A549 (cell line): ENCODE measurements around the gene AIMP1. TPM values are rescaled to one million over a fixed set of nuclear protein-coding genes. Genes with fewer than 3 reads are reported as not detected.

Experiments
- ATAC-seq, 2 experiments: fragments of 200-7000 bp in 1 of 2; fragments of >200 bp in 1 of 2; cut with Nextera tagmentation in 1 of 2; cut with Tn5 transposase in 1 of 2; 3 replicates each; pipeline versions ENCODE4 v1.8.0 to v1.9.1; 2018 to 2020; ENCODE audit warnings: mild to moderate bottlenecking in 1 of 2, moderate library complexity in 1 of 2
- CTCF ChIA-PET: fragments of 300-600 bp; sonication (Branson Sonifier 250); formaldehyde crosslinking; extraction: SDS; loops from one replicate; lab custom pipeline; 2021; ENCODE audit warnings: antibody characterized with exemption, inconsistent platforms; lab: Yijun Ruan, JAX
- POLR2A ChIA-PET: fragments of 350-600 bp; formaldehyde crosslinking; extraction: SDS; loops from one replicate; lab custom pipeline; 2021; ENCODE audit warnings: antibody characterized with exemption, inconsistent platforms; lab: Yijun Ruan, JAX
- DNase-seq, 2 experiments: peaks; one replicate each; pipeline versions ENCODE4 v3.0.0 to v3.0.0-alpha.2; 2011 to 2016; ENCODE audit warnings: low read depth in 1 of 2, low spot score in 1 of 2
- FAIRE-seq: peaks from 2 replicates; lab custom pipeline; 2011; peaks lifted over from hg19 to GRCh38; lab: Jason Lieb, UNC
- H3K27ac ChIP-seq, 2 experiments: fragments of >200 bp; sonication (Bioruptor Twin); formaldehyde crosslinking; 3 replicates each; pipeline ENCODE4 v1.5.1; 2016 to 2017
- H3K4me1 ChIP-seq: fragments of >200 bp; sonication (Bioruptor Twin); formaldehyde crosslinking; 3 replicates; pipeline ENCODE4 v1.6.1; 2016
- H3K4me2 ChIP-seq: fragments of >200 bp; sonication (Bioruptor Twin); formaldehyde crosslinking; 3 replicates; pipeline ENCODE4 v1.6.1; 2016
- H3K4me3 ChIP-seq: fragments of >200 bp; sonication (Bioruptor Twin); formaldehyde crosslinking; 3 replicates; pipeline ENCODE4 v1.5.1; 2016
- H3K9me3 ChIP-seq: fragments of >200 bp; sonication (Bioruptor Twin); formaldehyde crosslinking; 3 replicates; pipeline ENCODE4 v1.6.1; 2016
- ATOH8 ChIP-seq: fragments of 250-450 bp; sonication (Bioruptor Pico); IDR thresholded peaks from 2 replicates; pipeline ENCODE4 v1.5.0; 2020; ENCODE audit warnings: low read depth, mild to moderate bottlenecking, moderate library complexity
- BCL3 ChIP-seq: fragments of >200 bp; sonication (Bioruptor Twin); formaldehyde crosslinking; IDR thresholded peaks from 3 replicates; pipeline ENCODE4 v1.6.1; 2016
- CBX2 ChIP-seq: fragments of 200-600 bp; sonication (generic); IDR thresholded peaks from 2 replicates; pipeline ENCODE4 v1.6.1; 2016; ENCODE audit warnings: low read depth, mild to moderate bottlenecking, borderline replicate concordance
- CBX8 ChIP-seq: fragments of 200-600 bp; sonication (generic); IDR thresholded peaks from 2 replicates; pipeline ENCODE4 v1.6.1; 2016
- CHD2 ChIP-seq: fragments of 150-350 bp; IDR thresholded peaks from 2 replicates; pipeline ENCODE4 v1.6.1; 2014; ENCODE audit warnings: low read length; ENCODE audit not compliant: partially characterized antibody
- EHF ChIP-seq: fragments of 250-450 bp; sonication (Bioruptor Pico); IDR thresholded peaks from 2 replicates; pipeline ENCODE4 v1.5.0; 2020; ENCODE audit warnings: mild to moderate bottlenecking
- FOSB ChIP-seq: fragments of 250-450 bp; sonication (Bioruptor Pico); IDR thresholded peaks from 2 replicates; pipeline ENCODE4 v1.5.0; 2020; ENCODE audit warnings: mild to moderate bottlenecking, moderate library complexity
- FOXS1 ChIP-seq: fragments of 250-450 bp; sonication (Bioruptor Pico); IDR thresholded peaks from 2 replicates; pipeline ENCODE4 v1.5.0; 2020; ENCODE audit warnings: mild to moderate bottlenecking, moderate library complexity
- HDAC2 ChIP-seq: fragments of 200-600 bp; sonication (generic); IDR thresholded peaks from 2 replicates; pipeline ENCODE4 v1.6.1; 2016
- HES2 ChIP-seq: fragments of >200 bp; sonication (Bioruptor Twin); formaldehyde crosslinking; IDR thresholded peaks from 2 replicates; pipeline ENCODE4 v1.6.1; 2016
- HOXA7 ChIP-seq: fragments of 250-450 bp; sonication (Bioruptor Pico); IDR thresholded peaks from 2 replicates; pipeline ENCODE4 v1.5.0; 2020; ENCODE audit warnings: mild to moderate bottlenecking, moderate library complexity
- HOXB5 ChIP-seq: fragments of 250-450 bp; sonication (Bioruptor Pico); IDR thresholded peaks from 2 replicates; pipeline ENCODE4 v1.5.0; 2020; ENCODE audit warnings: mild to moderate bottlenecking, moderate library complexity
- MAFK ChIP-seq: fragments of 450-650 bp; IDR thresholded peaks from 2 replicates; pipeline ENCODE4 v1.6.1; 2014; ENCODE audit not compliant: partially characterized antibody
- MAX ChIP-seq: IDR thresholded peaks from 2 replicates; pipeline ENCODE4 v1.6.1; 2012
- PHF8 ChIP-seq: fragments of 200-600 bp; sonication (generic); IDR thresholded peaks from 2 replicates; pipeline ENCODE4 v1.6.1; 2016; ENCODE audit warnings: low read depth, mild to moderate bottlenecking, antibody characterized with exemption, moderate library complexity, borderline replicate concordance
- POLR2AphosphoS2 ChIP-seq: conservative IDR thresholded peaks from 2 replicates; pipeline ENCODE4 v1.6.1; 2012; ENCODE audit warnings: low read length, improper control_type of control experiment, inconsistent platforms
- RAD21 ChIP-seq, 2 experiments: fragments of >200 bp in 1 of 2; sonication (Bioruptor Twin) in 1 of 2; formaldehyde crosslinking in 1 of 2; IDR thresholded peaks in 1 of 2; conservative IDR thresholded peaks in 1 of 2; 2 replicates in 1 of 2; 3 replicates in 1 of 2; pipeline ENCODE4 v1.6.1; 2012 to 2018; ENCODE audit warnings: inconsistent platforms in 1 of 2
- RARB ChIP-seq: fragments of 250-450 bp; sonication (Bioruptor Pico); IDR thresholded peaks from 2 replicates; pipeline ENCODE4 v1.8.0; 2021; ENCODE audit warnings: mild to moderate bottlenecking, moderate library complexity
- RFX5 ChIP-seq: fragments of 450-650 bp; IDR thresholded peaks from 2 replicates; pipeline ENCODE4 v1.7.1; 2014; ENCODE audit warnings: antibody characterized with exemption, mild to moderate bottlenecking, moderate library complexity
- SMC3 ChIP-seq: fragments of >200 bp; sonication (Bioruptor Twin); formaldehyde crosslinking; IDR thresholded peaks from 3 replicates; pipeline ENCODE4 v1.6.1; 2018; ENCODE audit warnings: inconsistent platforms
- ZC3H11A ChIP-seq: fragments of 450-650 bp; IDR thresholded peaks from 2 replicates; pipeline ENCODE4 v1.6.1; 2014; ENCODE audit warnings: antibody characterized with exemption, mild to moderate bottlenecking
- ZFP36 ChIP-seq: fragments of 450-650 bp; IDR thresholded peaks from 2 replicates; pipeline ENCODE4 v1.6.1; 2014; ENCODE audit warnings: borderline replicate concordance; ENCODE audit not compliant: partially characterized antibody
- ZNF302 ChIP-seq: fragments of 250-450 bp; sonication (Bioruptor Pico); IDR thresholded peaks from 2 replicates; pipeline ENCODE4 v1.9.0; 2021; ENCODE audit warnings: inconsistent platforms, mild to moderate bottlenecking, moderate library complexity
- WGBS: methylation state at CpG from one replicate; pipeline ENCODE4 v1.1.6; 2017; ENCODE audit errors: missing lambda C conversion rate; 5-methylcytosine and 5-hydroxymethylcytosine counted together
- polyA plus RNA-seq, 4 experiments: library from polyadenylated mRNA; depleted of rRNA in 3 of 4; stranded (reverse); fragments of >200 nt; fragmentation: RNase III in 1 of 4; extraction: RNeasy Plus Mini Kit Qiagen cat#74134 plus additional on column Dnase treatment in 1 of 4; gene quantifications; 2 replicates in 3 of 4; 3 replicates in 1 of 4; pipeline ENCODE4 v1.2.3, GENCODE V29; 2011 to 2017
- TF ChIP-seq, protein P1 (sequence below): fragments of 250-450 bp; sonication (Bioruptor Pico); IDR thresholded peaks from 2 replicates; pipeline ENCODE4 v1.5.0; 2021; ENCODE audit warnings: mild to moderate bottlenecking, moderate library complexity, borderline replicate concordance

The AIMP1 gene
- polyA plus RNA-seq, 2 of the 4 experiments (the other 2 are of a cell fraction): 35.6 to 70.7 TPM

DNA sequence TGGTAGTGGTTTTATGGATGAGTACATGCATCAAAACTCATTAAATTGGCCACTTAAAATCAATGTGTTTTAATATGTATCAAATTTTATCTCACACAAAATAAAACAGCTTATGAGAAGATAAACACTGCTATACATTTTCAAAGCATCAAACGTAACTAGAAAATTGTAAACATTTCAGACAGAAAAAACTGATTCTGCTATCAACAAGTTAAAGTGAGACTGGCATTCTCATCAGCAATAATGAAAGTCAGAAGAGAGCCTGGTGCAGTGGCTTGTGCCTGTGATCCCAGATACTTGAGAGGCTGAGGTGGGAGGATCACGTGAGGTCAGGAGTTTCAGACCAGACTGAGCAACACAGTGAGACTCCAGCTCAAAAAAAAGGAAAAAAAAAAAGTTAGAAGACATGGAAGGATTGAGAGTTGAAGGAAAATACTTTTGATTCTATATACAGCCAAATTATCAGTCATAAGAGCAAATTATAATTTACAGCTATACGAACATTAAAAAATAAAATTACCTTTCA, 3.3 kb upstream of the AIMP1 start:
- FAIRE-seq (no peak), ATAC-seq (no peak), DNase-seq (no peak)
- H3K9me3 ChIP-seq: no peaks in the 10 kb centered on the region
- WGBS: 79% methylated on average over 3 of the region's 3 CpGs
- H3K4me2 ChIP-seq: no peak overlapping the region
- no peak overlapping the region for H3K27ac ChIP-seq
- peaks cover 15% of the 10 kb centered on the region; the same call in 2 of the 3 replicates for H3K4me1 ChIP-seq
- ChIA-PET POLR2A (no interaction called here), CTCF (no interaction called here)
- no peak overlapping the region for H3K4me3 ChIP-seq
- TF ChIP-seq CBX2 (no peak), FOXS1 (CRISPR knock-in tag) (no peak), HES2 (no peak), RARB (no peak), SMC3 (no peak), MAX (no peak), CHD2 (no peak), HOXA7 (no peak), ZNF302 (CRISPR knock-in tag) (no peak), PHF8 (no peak), ATOH8 (CRISPR knock-in tag) (no peak), ZC3H11A (no peak), BCL3 (no peak)
- TF ChIP-seq, protein P1, sequence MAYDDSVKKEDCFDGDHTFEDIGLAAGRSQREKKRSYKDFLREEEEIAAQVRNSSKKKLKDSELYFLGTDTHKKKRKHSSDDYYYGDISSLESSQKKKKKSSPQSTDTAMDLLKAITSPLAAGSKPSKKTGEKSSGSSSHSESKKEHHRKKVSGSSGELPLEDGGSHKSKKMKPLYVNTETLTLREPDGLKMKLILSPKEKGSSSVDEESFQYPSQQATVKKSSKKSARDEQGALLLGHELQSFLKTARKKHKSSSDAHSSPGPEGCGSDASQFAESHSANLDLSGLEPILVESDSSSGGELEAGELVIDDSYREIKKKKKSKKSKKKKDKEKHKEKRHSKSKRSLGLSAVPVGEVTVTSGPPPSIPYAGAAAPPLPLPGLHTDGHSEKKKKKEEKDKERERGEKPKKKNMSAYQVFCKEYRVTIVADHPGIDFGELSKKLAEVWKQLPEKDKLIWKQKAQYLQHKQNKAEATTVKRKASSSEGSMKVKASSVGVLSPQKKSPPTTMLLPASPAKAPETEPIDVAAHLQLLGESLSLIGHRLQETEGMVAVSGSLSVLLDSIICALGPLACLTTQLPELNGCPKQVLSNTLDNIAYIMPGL (CRISPR knock-in tag): no peak

DNA sequence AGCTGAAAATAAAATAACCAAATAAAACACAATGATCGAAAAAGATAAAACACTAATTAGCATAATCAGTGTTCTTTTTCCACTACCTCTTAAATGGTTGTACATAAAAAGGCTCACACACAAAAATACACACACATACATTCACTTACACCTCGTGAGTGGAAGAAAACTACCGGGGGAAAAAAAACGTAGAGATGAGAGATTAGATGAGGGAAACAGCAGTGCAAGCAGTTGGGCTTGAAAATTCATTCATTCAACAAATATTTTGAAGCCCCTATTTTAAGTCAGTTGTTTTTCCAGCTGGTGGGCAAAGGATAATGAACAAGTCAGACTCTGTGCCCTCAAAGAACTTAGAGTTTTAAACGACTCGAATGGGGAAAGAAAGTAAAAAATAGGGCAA, 1.4 kb upstream of the AIMP1 start:
- TF ChIP-seq RFX5: no peak
- no peak for TF ChIP-seq HES2
- no peak for TF ChIP-seq RAD21 (conservative IDR thresholded peaks at IDR 0.05 in 1 of 2, IDR thresholded peaks at IDR 0.05 in 1 of 2)
- no peak for TF ChIP-seq HOXB5 (CRISPR knock-in tag)
- no peak for TF ChIP-seq MAFK
- no peak for TF ChIP-seq ATOH8 (CRISPR knock-in tag)
- no peak for TF ChIP-seq HDAC2
- TF ChIP-seq CBX8: no peak
- no peak for TF ChIP-seq EHF (CRISPR knock-in tag)
- TF ChIP-seq POLR2AphosphoS2: no peak
- no peak for TF ChIP-seq FOSB (CRISPR knock-in tag)
- TF ChIP-seq ZFP36: no peak
- no peak for TF ChIP-seq CHD2
- TF ChIP-seq, all 56 proteins: peak for 0
- H3K4me2 ChIP-seq: peak overlapping the region; percentile 97
- no peak for DNase-seq
- H3K4me3 ChIP-seq: peak overlapping the region; percentile 91
- peak overlapping the region; percentile 90 to 100 for H3K27ac ChIP-seq
- H3K4me1 ChIP-seq: peaks cover 29% of the 10 kb centered on the region; the same call in 2 of the 3 replicates
- FAIRE-seq: no peak
- ATAC-seq: no peak
- no peaks in the 10 kb centered on the region for H3K9me3 ChIP-seq
- ChIA-PET CTCF (no interaction called here), POLR2A (interaction anchor here (0.9 to 1.3 kb wide), 2 partner anchors 49 to 51 kb away, joined by 3 to 4 read pairs; no protein-coding TSS in a partner anchor)
- 2% methylated on average over 6 of the region's 6 CpGs for WGBS
